H1 (cell line): ENCODE measurements around the gene EPS8. TPM values are rescaled to one million over a fixed set of nuclear protein-coding genes. Genes with fewer than 3 reads are reported as not detected.

Source experiments
- ATF2 ChIP-seq: IDR thresholded peaks from 2 replicates; pipeline ENCODE4 v1.6.1; 2012; ENCODE audit warnings: low read length, inconsistent platforms
- ATF3 ChIP-seq: IDR thresholded peaks from 2 replicates; pipeline ENCODE4 v1.6.1; 2011; ENCODE audit warnings: low read depth, mild to moderate bottlenecking, low read length; ENCODE audit not compliant: insufficient read depth
- CHD2 ChIP-seq: IDR thresholded peaks from 2 replicates; pipeline ENCODE4 v1.6.1; 2012; ENCODE audit warnings: low read length, improper control_type of control experiment
- CHD7 ChIP-seq: fragments of 300-600 bp; sonication (generic); IDR thresholded peaks from 2 replicates; pipeline ENCODE4 v1.7.1; 2012; ENCODE audit warnings: low read length, moderate library complexity, mild to moderate bottlenecking, inconsistent platforms; ENCODE audit not compliant: insufficient replicate concordance
- JUND ChIP-seq: IDR thresholded peaks from 2 replicates; pipeline ENCODE4 v1.6.1; 2011; ENCODE audit warnings: mild to moderate bottlenecking, improper control_type of control experiment, low read length
- KDM4A ChIP-seq: IDR thresholded peaks from one replicate; pipeline ENCODE4 v1.7.1; 2012; ENCODE audit warnings: low read depth, mild to moderate bottlenecking, moderate library complexity, low read length, inconsistent platforms; ENCODE audit not compliant: severe bottlenecking
- KDM5A ChIP-seq: fragments of 200-600 bp; IDR thresholded peaks from 2 replicates; pipeline ENCODE4 v1.7.1; 2012; ENCODE audit warnings: mild to moderate bottlenecking, low read length, inconsistent platforms, mixed read lengths
- PHF8 ChIP-seq: fragments of 200-600 bp; sonication (generic); conservative IDR thresholded peaks from 2 replicates; pipeline ENCODE4 v1.7.1; 2012; ENCODE audit warnings: low read depth, mild to moderate bottlenecking, inconsistent platforms, low read length, moderate library complexity
- SP2 ChIP-seq: IDR thresholded peaks from 2 replicates; pipeline ENCODE4 v1.6.1; 2012; ENCODE audit warnings: mild to moderate bottlenecking, low read length, inconsistent platforms
- TBP ChIP-seq: IDR thresholded peaks from 2 replicates; pipeline ENCODE4 v1.6.1; 2011; ENCODE audit warnings: low read depth, low read length, improper control_type of control experiment
- polyA plus RNA-seq, 7 experiments: library from polyadenylated mRNA; depleted of rRNA in 3 of 7; stranded (reverse) in 5 of 7; unstranded in 2 of 7; fragments of >200 nt in 5 of 7; fragments of 200-250 nt in 2 of 7; gene quantifications; 1 replicate in 5 of 7; 2 replicates in 1 of 7; 4 replicates in 1 of 7; pipeline versions ENCODE4 v1.2.1 to v1.2.3, GENCODE V29; 2011 to 2013; ENCODE audit warnings: missing spikeins in 2 of 7, mixed read lengths in 2 of 7
- total RNA-seq: library from RNA; stranded (reverse); fragmentation: NEBNext Ultra II Directional; extraction: Animal tissue kit (Norgen Biotek cat#: 25700); gene quantifications from 2 replicates; pipeline ENCODE4 v1.2.1, GENCODE V29; 2021

Gene EPS8
- total and polyA plus RNA-seq, 2 of the 8 experiments (the other 6 are each of a cell fraction or from before 2014, with no cell fraction given), result 3.0 to 4.6 TPM

- TF ChIP-seq CHD7, result no peak
- TF ChIP-seq ATF3, result no peak
- no peak for TF ChIP-seq SP2
- no peak for TF ChIP-seq CHD2
- no peak for TF ChIP-seq PHF8
- no peak for TF ChIP-seq KDM5A
- no peak for TF ChIP-seq JUND
- TF ChIP-seq ATF2, result no peak
- TF ChIP-seq TBP, result no peak
- no peak for TF ChIP-seq KDM4A
Measured at GRCh38 chr12:15608406-15608805, 180.8 kb downstream of the EPS8 start (continued).
